Right cardiac atrium (tissue), 5 donors: Measurements from ENCODE around the gene GABRA5. TPM values are rescaled to one million over a fixed set of nuclear protein-coding genes. Genes with fewer than 3 reads are reported as not detected.

Source experiments
- polyA plus RNA-seq: library from polyadenylated mRNA; stranded (reverse); fragments of 200-250 nt; gene quantifications from one replicate; pipeline ENCODE4 v1.2.3, GENCODE V29; 2013
- total RNA-seq, 4 donors: library from RNA; stranded (reverse); fragmentation: NEBNext Ultra II Directional; extraction: Animal tissue kit (Norgen Biotek cat#: 25700); gene quantifications; one replicate each; pipeline ENCODE4 v1.2.1, GENCODE V29; 2021
- donor health status: healthy with polysubstance abuse.
- donor health status: DM: no; HTN: yes; CAD: no.
- donor health status: DM: no; HTN: no; CAD: no.
- donor health status: DM: no; HTN: yes; CAD: no; lungs with severe emphysema.
- donor health status: DM: yes; HTN: yes; CAD: no.

The GABRA5 gene
- total and polyA plus RNA-seq, 5 donors = 0.27 to 2.3 (median 1.4) TPM

Other genes with a start within 250 kb of the GABRA5 start
- 10 to 100 TPM; 23.7 to 63.4 (median 28.7) TPM for gene GABRB3, start 94.0 kb upstream of the GABRA5 start, total RNA-seq
- gene GABRB3, start 94.0 kb upstream of the GABRA5 start, polyA plus RNA-seq = 6.3 TPM
- not detected for gene GABRG3, start 104.1 kb downstream of the GABRA5 start, total RNA-seq
- under 0.01 TPM for gene GABRG3, start 104.1 kb downstream of the GABRA5 start, polyA plus RNA-seq